C4-2B (cell line): ENCODE data around the gene ASB18.

Source experiments
- H3K27ac ChIP-seq: fragments of 450-650 bp; 2 replicates; pipeline ENCODE4 v1.5.1; 2017
- CTCF ChIP-seq: fragments of 450-650 bp; conservative IDR thresholded peaks from 2 replicates; pipeline ENCODE4 v1.5.1; 2017; ENCODE audit warnings: mild to moderate bottlenecking
- ZFX ChIP-seq: fragments of 450-650 bp; IDR thresholded peaks from 2 replicates; pipeline ENCODE4 v1.6.1; 2017

ASB18 gene

GRCh38 chr2:236161531-236161930, 102.7 kb downstream of the ASB18 start:
- H3K27ac ChIP-seq, result no peak overlapping the region
- TF ChIP-seq ZFX (no peak), CTCF (no peak)

- TF ChIP-seq ZFX (no peak), CTCF (no peak)
Observed at GRCh38 chr2:236161082-236161462, 103.1 kb downstream of the ASB18 start.

GRCh38 chr2:236160366-236161081, 103.7 kb downstream of the ASB18 start:
- no peak overlapping the region for H3K27ac ChIP-seq
- TF ChIP-seq ZFX (no peak), CTCF (no peak)

More at GRCh38 chr2:236161082-236161462, 103.1 kb downstream of the ASB18 start:
- no peak overlapping the region for H3K27ac ChIP-seq

- no peak for TF ChIP-seq CTCF
- TF ChIP-seq ZFX, result no peak
- H3K27ac ChIP-seq, result no peak overlapping the region
Observed at GRCh38 chr2:236159778-236160170, 104.4 kb downstream of the ASB18 start.

GRCh38 chr2:236158969-236159777, 105.0 kb downstream of the ASB18 start:
- TF ChIP-seq ZFX, result no peak
- TF ChIP-seq CTCF, result no peak
- no peak overlapping the region for H3K27ac ChIP-seq

- H3K27ac ChIP-seq, result no peak overlapping the region
- TF ChIP-seq ZFX (no peak), CTCF (no peak)
Observed at GRCh38 chr2:236157815-236158498, 106.2 kb downstream of the ASB18 start.

GRCh38 chr2:236157366-236157765, 106.8 kb downstream of the ASB18 start:
- no peak overlapping the region for H3K27ac ChIP-seq
- TF ChIP-seq ZFX, result no peak
